ENCODE measurements around the gene CRELD1. TPM values are rescaled to one million over a fixed set of nuclear protein-coding genes. Genes with fewer than 3 reads are reported as not detected.

The CRELD1 gene
- total and polyA plus RNA-seq, 4 donors = 12.6 to 31.1 (median 25.0) TPM

DNA sequence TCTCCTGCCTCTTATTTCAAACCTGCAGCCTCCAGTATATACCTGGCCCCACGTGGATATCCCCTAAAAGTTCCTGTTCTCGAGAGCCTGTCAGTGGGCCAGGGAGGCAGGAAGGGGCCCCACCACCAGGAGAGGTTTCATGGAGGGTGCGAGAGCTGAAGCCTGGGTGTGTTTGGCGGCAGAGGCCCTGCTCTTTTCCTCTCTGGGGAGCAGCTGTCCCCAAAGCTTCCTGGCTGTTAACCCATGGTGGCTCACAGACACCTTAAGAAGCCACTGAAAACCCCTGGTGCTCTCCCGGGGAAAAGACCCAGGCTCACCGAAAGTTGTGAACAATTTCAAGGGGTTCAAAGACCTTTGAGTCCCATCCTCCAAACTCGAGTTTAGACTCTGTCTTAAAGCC lies 17.5 kb downstream of the CRELD1 start:
- no peak for TF ChIP-seq NR2F2 (IDR thresholded peaks at IDR 0.05)
- no peak for TF ChIP-seq YY1 (IDR thresholded peaks at IDR 0.05)
- no peak for TF ChIP-seq HNF4G (IDR thresholded peaks at IDR 0.05)
- TF ChIP-seq, protein P1, sequence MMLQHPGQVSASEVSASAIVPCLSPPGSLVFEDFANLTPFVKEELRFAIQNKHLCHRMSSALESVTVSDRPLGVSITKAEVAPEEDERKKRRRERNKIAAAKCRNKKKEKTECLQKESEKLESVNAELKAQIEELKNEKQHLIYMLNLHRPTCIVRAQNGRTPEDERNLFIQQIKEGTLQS (IDR thresholded peaks at IDR 0.05) = no peak
- TF ChIP-seq GABPA (IDR thresholded peaks at IDR 0.05 in 1 of 2, conservative IDR thresholded peaks at IDR 0.05 in 1 of 2) = no peak
- TF ChIP-seq HNF4A (conservative IDR thresholded peaks at IDR 0.05) = no peak
- TF ChIP-seq, protein P2, sequence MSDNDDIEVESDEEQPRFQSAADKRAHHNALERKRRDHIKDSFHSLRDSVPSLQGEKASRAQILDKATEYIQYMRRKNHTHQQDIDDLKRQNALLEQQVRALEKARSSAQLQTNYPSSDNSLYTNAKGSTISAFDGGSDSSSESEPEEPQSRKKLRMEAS (IDR thresholded peaks at IDR 0.05) = no peak
- no peak for TF ChIP-seq FOXA1 (IDR thresholded peaks at IDR 0.05)
- TF ChIP-seq, protein P3, sequence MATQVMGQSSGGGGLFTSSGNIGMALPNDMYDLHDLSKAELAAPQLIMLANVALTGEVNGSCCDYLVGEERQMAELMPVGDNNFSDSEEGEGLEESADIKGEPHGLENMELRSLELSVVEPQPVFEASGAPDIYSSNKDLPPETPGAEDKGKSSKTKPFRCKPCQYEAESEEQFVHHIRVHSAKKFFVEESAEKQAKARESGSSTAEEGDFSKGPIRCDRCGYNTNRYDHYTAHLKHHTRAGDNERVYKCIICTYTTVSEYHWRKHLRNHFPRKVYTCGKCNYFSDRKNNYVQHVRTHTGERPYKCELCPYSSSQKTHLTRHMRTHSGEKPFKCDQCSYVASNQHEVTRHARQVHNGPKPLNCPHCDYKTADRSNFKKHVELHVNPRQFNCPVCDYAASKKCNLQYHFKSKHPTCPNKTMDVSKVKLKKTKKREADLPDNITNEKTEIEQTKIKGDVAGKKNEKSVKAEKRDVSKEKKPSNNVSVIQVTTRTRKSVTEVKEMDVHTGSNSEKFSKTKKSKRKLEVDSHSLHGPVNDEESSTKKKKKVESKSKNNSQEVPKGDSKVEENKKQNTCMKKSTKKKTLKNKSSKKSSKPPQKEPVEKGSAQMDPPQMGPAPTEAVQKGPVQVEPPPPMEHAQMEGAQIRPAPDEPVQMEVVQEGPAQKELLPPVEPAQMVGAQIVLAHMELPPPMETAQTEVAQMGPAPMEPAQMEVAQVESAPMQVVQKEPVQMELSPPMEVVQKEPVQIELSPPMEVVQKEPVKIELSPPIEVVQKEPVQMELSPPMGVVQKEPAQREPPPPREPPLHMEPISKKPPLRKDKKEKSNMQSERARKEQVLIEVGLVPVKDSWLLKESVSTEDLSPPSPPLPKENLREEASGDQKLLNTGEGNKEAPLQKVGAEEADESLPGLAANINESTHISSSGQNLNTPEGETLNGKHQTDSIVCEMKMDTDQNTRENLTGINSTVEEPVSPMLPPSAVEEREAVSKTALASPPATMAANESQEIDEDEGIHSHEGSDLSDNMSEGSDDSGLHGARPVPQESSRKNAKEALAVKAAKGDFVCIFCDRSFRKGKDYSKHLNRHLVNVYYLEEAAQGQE (IDR thresholded peaks at IDR 0.05) = no peak
- no peak for TF ChIP-seq JUND (IDR thresholded peaks at IDR 0.05)
- TF ChIP-seq TAF1 (conservative IDR thresholded peaks at IDR 0.05) = no peak
- TF ChIP-seq, protein P4, sequence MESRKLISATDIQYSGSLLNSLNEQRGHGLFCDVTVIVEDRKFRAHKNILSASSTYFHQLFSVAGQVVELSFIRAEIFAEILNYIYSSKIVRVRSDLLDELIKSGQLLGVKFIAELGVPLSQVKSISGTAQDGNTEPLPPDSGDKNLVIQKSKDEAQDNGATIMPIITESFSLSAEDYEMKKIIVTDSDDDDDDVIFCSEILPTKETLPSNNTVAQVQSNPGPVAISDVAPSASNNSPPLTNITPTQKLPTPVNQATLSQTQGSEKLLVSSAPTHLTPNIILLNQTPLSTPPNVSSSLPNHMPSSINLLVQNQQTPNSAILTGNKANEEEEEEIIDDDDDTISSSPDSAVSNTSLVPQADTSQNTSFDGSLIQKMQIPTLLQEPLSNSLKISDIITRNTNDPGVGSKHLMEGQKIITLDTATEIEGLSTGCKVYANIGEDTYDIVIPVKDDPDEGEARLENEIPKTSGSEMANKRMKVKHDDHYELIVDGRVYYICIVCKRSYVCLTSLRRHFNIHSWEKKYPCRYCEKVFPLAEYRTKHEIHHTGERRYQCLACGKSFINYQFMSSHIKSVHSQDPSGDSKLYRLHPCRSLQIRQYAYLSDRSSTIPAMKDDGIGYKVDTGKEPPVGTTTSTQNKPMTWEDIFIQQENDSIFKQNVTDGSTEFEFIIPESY (IDR thresholded peaks at IDR 0.05) = no peak
- no peak for TF ChIP-seq RAD21 (IDR thresholded peaks at IDR 0.05)
- TF ChIP-seq SP1 (IDR thresholded peaks at IDR 0.05) = no peak
- TF ChIP-seq, protein P5, sequence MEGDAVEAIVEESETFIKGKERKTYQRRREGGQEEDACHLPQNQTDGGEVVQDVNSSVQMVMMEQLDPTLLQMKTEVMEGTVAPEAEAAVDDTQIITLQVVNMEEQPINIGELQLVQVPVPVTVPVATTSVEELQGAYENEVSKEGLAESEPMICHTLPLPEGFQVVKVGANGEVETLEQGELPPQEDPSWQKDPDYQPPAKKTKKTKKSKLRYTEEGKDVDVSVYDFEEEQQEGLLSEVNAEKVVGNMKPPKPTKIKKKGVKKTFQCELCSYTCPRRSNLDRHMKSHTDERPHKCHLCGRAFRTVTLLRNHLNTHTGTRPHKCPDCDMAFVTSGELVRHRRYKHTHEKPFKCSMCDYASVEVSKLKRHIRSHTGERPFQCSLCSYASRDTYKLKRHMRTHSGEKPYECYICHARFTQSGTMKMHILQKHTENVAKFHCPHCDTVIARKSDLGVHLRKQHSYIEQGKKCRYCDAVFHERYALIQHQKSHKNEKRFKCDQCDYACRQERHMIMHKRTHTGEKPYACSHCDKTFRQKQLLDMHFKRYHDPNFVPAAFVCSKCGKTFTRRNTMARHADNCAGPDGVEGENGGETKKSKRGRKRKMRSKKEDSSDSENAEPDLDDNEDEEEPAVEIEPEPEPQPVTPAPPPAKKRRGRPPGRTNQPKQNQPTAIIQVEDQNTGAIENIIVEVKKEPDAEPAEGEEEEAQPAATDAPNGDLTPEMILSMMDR (IDR thresholded peaks at IDR 0.05; ENCODE audit: low read depth, low read length, missing input control) = no peak
- TF ChIP-seq FOXA2 (IDR thresholded peaks at IDR 0.05) = no peak
- TF ChIP-seq RXRA (IDR thresholded peaks at IDR 0.05) = no peak
- peaks cover 0 to 3% (median 0%) of the 10 kb centered on the region in 4 donors for H3K27me3 ChIP-seq (ENCODE audit: control insufficient read depth in 4 of 4, insufficient read depth in 4 of 4, low read length in 3 of 4)
- no peaks in the 10 kb centered on the region for H3K9me3 ChIP-seq (ENCODE audit: control insufficient read depth in 4 of 4, low read length in 3 of 4)
- no peak overlapping the region for H3K9ac ChIP-seq (ENCODE audit: low read depth in 1 of 2, low read length in 2 of 2)
- no peaks in the 10 kb centered on the region for H3K36me3 ChIP-seq (ENCODE audit: control insufficient read depth in 4 of 4, insufficient read depth in 3 of 4, low read depth in 1 of 4, low read length in 3 of 4)
- H3K27ac ChIP-seq (ENCODE audit: low read depth in 1 of 2, low read length in 2 of 2) = no peak overlapping the region
- H3K4me1 ChIP-seq (ENCODE audit: control insufficient read depth in 4 of 4, insufficient read depth in 4 of 4, low read length in 3 of 4) = peaks cover 12 to 35% (median 21%) of the 10 kb centered on the region in 4 donors
- 62% methylated on average over 7 of the region's 7 CpGs for WGBS
- DNase-seq (ENCODE audit: low spot score) = no peak
- H3K4me3 ChIP-seq (ENCODE audit: low read depth in 1 of 3, low read length in 3 of 3) = no peak overlapping the region

Data from liver (tissue), 9 donors.